HG03432 (cell line): Measurements from ENCODE around the gene JADE3.

Experiments
- ATAC-seq: cut with Tn5 transposase; IDR thresholded peaks from one replicate; pipeline ENCODE4 v1.9.1; 2021; ENCODE audit warnings: mild to moderate bottlenecking, moderate library complexity; ENCODE audit not compliant: unreplicated experiment

JADE3 gene

GRCh38 chrX:46992070-46992469 lies 79.8 kb downstream of the JADE3 start:
- ATAC-seq, result no peak

GRCh38 chrX:46994096-46994495 lies 81.9 kb downstream of the JADE3 start:
- ATAC-seq, result no peak

- no peak for ATAC-seq
Observed at GRCh38 chrX:47012131-47012530, 99.9 kb downstream of the JADE3 start.

- ATAC-seq, result no peak
Observed at GRCh38 chrX:47026198-47026597, 114.0 kb downstream of the JADE3 start.

DNA sequence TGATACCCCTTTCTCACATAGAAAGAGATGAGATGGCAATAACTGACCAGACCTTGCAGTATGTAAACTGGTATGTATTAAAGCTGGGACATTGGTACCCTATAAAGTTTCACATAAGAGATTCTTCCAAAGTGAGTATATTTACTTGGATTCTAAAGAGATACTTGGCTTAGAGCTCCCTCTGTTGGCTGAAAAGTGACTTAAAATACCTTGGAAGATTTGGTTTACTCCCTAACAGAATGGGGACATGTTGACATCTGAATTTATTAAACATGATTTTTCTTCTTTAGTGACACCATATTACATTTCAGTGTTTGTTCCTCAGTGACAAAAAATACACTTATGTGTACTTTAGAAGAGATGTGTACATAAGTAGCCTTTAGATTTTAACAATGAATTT lies 118.1 kb downstream of the JADE3 start:
- no peak for ATAC-seq

- no peak for ATAC-seq
Observed at GRCh38 chrX:47047989-47048388, 135.8 kb downstream of the JADE3 start.

DNA sequence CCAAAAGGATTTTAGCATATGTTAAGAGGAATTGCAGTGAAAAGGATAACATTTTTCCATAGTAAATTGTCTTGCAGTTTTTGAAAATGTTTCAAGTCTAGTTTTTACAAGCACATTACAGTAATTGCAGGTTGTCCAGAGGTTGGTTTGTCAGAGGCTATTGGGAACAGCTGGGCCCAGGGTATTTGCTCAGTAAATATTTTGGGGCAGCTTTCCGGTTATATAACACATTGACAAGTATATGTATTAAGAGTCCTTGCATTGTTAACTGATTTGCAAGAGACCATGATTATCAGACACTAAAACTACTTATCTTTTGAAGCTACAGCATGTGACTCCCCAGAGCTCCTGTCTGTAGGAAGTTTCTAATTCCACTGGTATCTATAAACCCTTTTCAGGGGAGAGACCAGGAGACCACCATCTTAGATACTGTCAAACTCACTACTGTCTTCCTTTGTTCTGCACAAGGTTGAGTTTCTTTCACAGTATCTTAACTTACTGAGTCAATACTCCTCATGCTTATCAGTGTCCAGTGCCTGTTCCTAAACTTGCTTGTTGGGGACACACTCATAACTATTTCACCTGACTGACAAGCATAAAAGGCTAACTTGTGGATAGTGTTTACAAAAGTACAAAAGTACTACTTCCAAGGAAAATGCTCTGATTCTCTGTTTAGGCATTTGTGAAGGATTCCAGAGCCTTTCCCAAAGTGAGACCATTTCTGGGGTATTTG lies 147.1 kb downstream of the JADE3 start:
- ATAC-seq, result no peak

GRCh38 chrX:47060708-47061107 lies 148.5 kb downstream of the JADE3 start:
- no peak for ATAC-seq

DNA sequence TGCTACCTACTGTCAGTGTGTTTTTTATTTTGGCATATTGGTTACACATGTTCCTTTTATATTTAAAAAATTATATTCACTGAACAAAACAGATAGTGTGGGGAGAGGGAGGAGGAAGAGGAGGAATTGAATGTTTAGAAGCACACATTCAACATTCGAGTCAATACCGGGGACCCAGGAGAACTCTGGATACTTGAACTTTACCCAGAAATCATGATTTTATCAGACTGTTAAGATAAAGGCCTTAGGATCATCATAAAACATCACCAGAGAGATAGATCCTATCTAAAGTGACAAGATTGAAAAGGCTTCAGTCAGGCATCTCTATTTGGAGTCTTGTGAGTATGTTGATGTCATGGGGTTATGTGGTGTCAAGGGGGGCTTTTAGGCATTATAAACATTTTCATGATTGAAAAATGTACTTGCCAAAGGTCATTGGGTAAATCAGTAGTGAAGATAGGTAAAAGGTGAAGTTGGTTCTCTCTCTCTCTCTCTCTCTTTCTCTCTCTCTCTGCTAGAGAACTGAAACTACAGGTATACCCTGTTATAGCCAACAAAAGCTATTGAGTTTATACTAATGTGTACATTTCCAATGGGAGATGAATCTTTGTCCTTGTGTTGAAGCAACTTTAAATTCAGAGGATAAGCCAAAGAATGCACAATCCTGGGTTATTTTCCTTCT lies 149.2 kb downstream of the JADE3 start:
- ATAC-seq, result no peak

GRCh38 chrX:47063179-47063578 lies 151.0 kb downstream of the JADE3 start:
- no peak for ATAC-seq

DNA sequence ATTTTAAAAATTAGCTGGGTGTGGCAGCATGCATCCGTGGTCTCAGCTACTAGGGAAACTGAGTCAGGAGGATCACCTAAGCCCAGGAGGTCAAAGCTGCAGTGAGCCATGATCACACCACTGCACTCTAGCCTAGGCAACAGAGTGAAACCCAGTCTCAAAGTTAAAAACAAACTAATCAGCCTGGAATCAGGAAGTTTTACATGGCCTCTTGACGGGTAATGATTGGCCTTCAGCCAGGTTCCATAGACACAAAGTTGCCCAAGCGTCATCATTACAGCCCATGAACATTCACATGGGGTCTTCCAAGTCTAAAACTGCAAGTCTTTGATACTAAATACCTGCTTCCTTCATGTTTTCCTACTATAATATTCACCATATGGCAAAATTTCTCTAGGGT lies 156.0 kb downstream of the JADE3 start:
- ATAC-seq, result no peak

DNA sequence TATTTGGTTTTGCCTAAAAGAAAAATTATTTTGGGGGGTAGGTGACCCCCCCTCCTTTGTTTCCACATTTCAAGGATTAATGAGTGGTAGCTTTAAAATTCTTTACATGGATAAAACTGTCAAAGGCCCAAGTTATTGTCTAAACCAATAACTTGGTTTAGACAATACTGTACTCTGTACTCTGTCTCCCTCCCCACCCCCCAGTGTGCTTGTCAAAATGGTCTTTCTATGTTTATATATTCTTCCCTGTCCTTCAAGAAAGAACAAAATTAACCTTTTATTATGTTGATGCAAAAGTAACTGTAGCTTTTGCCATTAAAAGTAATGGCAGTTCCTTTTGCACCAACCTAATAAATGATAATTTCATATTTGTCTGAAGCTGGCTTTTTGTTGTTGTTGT lies 156.5 kb downstream of the JADE3 start:
- ATAC-seq, result no peak

DNA sequence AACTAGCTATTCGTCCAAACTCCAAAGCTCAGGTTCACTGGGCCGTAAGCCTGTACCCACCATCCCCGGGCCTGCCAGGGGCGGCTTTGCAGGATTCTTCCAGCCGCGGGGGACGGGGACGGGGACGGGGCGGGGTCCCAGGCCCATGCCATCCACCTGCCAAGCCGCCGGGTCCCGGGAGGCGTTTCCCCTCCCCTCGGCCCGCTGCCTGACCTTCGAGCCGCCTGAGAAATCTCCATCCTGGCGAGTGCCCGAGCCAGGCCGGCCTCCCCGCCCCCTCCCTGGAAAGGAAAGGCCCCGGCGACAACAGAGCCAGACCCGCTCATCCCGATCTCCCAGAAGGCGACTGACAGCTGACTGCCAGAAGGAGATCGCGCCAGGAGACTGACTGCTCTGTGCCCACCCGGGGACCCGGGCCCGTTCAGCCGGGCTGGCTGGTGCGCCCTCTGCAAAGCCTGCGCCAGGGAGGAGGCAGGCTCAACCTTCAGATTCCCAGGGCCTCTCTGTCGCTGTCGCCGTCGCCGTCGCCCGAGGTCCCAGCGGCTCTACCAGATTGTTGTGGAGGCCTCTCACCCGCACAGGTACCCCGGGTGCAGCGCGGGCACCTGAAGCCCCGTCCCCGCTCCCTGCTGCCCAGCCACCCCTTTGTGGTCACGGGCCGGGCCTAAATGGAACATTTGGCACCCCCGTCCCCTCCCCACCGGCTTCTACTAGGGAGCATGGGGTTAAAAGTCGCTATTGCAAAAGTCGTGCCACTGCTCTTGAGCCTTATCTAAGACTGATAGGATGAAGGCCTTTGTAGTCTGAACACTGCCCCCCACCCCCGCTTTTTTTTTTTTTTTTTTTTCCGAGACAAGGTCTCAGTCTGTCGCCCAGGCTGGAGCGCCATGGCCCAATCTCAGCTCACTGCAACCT lies 166.2 kb downstream of the JADE3 start, which contains the start of gene RGN:
RGN (plus strand) TSS at position 315 of the 915 bp plus-strand sequence. CDS start 2,702 bp downstream, outside the sequence.
- ATAC-seq, result no peak

GRCh38 chrX:47080215-47080914 lies 168.1 kb downstream of the JADE3 start:
- ATAC-seq, result no peak

DNA sequence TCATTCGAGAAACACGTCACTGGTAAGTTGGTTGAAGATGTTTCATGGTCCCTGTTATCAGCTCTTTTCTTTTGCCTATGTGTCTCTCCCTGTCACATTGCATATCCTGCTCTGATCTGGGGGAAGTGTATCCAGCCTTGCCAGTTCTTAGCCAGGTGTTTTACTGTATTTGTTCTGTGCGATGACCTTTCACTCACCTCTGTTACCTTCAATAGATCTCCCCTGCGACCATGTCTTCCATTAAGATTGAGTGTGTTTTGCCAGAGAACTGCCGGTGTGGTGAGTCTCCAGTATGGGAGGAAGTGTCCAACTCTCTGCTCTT lies 168.7 kb downstream of the JADE3 start:
- no peak for ATAC-seq

GRCh38 chrX:47091149-47091775 lies 179.0 kb downstream of the JADE3 start:
- ATAC-seq, result no peak

- ATAC-seq, result no peak
Observed at GRCh38 chrX:47093248-47093647, 181.0 kb downstream of the JADE3 start.

DNA sequence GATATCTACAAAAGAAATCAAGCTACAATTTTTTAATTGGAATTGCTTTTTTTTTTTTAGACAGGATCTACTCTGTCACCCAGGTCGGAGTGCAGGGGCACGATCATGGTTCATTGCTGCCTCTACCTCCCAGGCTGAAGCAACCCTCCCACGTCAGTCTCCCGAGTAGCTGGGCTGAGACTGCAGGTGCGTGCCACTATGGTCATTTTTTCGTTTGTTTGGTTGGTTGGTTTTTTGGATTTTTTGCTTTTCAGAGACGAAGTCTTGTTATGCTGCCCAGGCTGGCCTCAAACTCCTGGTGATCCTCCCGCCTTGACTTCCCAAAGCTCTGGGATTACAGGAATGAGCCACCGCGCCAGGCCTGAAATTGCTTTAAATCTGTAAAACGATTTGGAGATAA lies 181.6 kb downstream of the JADE3 start:
- no peak for ATAC-seq

GRCh38 chrX:47097018-47097417 lies 184.8 kb downstream of the JADE3 start:
- no peak for ATAC-seq

- no peak for ATAC-seq
Observed at GRCh38 chrX:47098338-47099094, 186.3 kb downstream of the JADE3 start.
